ENCODE data around the gene UTP4. TPM values are rescaled to one million over a fixed set of nuclear protein-coding genes. Genes with fewer than 3 reads are reported as not detected.

UTP4 gene
- total RNA-seq, 1 experiment from 2014 or later = 56.1 TPM

- DNase-seq (ENCODE audit: low read depth) = no peak
- in situ Hi-C loops (cut with HindIII; ENCODE audit: low pct_unique_long_range_greater_than_20kb, low sequenced_read_pairs) = no loop called here
Observed at GRCh38 chr16:69157196-69157595, 24.7 kb downstream of the UTP4 start.

DNA sequence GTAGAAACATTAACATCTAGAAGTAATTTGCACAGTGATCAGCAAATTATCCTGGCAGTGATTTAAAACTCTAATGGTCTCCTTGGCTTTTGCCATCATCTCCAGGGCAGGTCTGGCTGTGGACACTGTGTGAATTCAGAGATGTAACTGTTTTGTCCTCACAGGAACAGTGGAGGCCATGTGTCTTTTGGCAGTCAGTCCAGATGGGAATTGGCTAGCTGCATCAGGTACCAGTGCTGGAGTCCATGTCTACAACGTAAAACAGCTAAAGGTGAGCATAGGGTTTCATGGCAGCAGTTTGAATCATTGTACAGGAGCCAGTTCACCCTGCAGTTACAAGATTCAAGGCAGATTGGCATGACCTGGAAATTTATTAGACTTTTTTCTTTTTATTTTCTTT lies 27.7 kb downstream of the UTP4 start:
- in situ Hi-C loops (cut with HindIII; ENCODE audit: low pct_unique_long_range_greater_than_20kb, low sequenced_read_pairs) = no loop called here
- DNase-seq (ENCODE audit: low read depth) = no peak

DNA sequence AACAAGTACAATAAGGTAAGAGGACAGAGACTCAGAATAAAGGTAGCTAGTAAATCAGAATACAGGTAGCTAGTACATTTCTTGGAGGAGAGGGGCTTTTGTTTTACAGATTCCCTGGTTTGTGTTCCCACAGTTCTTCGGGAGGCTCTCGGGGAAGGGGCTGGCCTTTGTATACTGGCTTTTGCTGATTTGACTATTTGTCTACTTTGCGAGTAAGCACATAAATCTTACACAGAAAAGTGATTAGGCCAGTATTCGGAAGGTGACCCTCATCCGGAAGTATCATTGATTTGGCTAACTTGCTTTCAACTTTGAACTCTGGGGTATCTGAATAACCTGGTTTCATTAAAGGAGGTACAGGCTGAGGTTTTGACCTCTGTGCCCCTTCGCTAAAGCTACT lies 33.1 kb downstream of the UTP4 start:
- in situ Hi-C loops (cut with HindIII; ENCODE audit: low pct_unique_long_range_greater_than_20kb, low sequenced_read_pairs) = no loop called here
- no peak for DNase-seq (ENCODE audit: low read depth)

GRCh38 chr16:69166221-69166833 lies 33.9 kb downstream of the UTP4 start:
- DNase-seq (ENCODE audit: low read depth) = no peak

DNA sequence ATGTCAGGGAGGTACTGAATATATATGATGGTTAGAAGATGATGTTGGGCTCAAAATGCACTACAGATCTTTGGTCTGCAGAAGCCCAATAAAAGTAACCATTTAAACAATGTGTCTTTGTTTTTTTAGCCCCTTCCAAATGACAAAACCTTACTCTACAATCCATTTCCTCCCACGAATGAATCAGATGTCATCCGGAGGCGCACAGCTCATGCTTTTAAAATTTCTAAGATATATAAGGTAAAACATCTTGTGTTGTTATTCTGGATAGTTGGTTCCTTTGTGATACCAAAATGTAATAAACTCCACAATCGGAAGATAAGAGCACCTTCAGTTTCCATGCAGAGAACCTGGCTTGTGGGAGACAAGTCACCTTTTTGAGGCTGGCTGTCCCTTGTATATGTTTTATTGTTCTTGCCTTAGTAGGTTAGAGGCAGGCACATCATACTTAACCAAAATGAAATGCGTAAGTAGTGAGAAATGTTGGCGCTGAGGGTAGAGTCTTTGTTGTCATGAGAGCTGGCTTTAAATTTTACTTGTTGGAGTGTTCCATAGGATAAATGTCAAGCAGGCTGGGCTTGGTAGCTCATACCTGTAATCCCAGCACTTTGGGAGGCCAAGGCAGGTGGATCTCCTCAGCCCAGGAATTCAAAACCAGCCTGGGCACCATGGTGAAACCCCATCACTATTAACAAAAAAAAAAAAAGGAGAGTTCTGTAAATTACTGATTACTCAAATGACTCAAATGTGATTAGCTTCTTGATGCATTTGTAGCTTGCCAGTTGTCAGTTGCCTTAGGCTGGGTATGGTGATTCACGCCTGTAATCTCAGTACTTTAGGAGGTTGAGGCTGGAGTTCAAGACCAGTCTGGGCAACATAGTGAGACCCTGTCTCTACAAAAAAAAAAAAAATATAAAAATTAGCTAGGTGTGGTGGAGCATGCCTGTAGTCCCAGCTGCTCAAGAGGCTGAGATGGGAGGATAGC lies 34.8 kb downstream of the UTP4 start:
- no peak for DNase-seq (ENCODE audit: low read depth)
- in situ Hi-C loops (cut with HindIII; ENCODE audit: low pct_unique_long_range_greater_than_20kb, low sequenced_read_pairs) = no loop called here

More at GRCh38 chr16:69166221-69166833, 33.9 kb downstream of the UTP4 start:
- in situ Hi-C loops (cut with HindIII; ENCODE audit: low pct_unique_long_range_greater_than_20kb, low sequenced_read_pairs) = no loop called here

- in situ Hi-C loops (cut with HindIII; ENCODE audit: low pct_unique_long_range_greater_than_20kb, low sequenced_read_pairs) = no loop called here
- DNase-seq (ENCODE audit: low read depth) = no peak
Observed at GRCh38 chr16:69169051-69169450, 36.6 kb downstream of the UTP4 start.

- no peak for DNase-seq (ENCODE audit: low read depth)
- in situ Hi-C loops (cut with HindIII; ENCODE audit: low pct_unique_long_range_greater_than_20kb, low sequenced_read_pairs) = no loop called here
Observed at GRCh38 chr16:69169607-69170352, 37.3 kb downstream of the UTP4 start.

GRCh38 chr16:69171325-69172084 lies 39.1 kb downstream of the UTP4 start:
- no peak for DNase-seq (ENCODE audit: low read depth)
- in situ Hi-C loops (cut with HindIII; ENCODE audit: low pct_unique_long_range_greater_than_20kb, low sequenced_read_pairs) = no loop called here

DNA sequence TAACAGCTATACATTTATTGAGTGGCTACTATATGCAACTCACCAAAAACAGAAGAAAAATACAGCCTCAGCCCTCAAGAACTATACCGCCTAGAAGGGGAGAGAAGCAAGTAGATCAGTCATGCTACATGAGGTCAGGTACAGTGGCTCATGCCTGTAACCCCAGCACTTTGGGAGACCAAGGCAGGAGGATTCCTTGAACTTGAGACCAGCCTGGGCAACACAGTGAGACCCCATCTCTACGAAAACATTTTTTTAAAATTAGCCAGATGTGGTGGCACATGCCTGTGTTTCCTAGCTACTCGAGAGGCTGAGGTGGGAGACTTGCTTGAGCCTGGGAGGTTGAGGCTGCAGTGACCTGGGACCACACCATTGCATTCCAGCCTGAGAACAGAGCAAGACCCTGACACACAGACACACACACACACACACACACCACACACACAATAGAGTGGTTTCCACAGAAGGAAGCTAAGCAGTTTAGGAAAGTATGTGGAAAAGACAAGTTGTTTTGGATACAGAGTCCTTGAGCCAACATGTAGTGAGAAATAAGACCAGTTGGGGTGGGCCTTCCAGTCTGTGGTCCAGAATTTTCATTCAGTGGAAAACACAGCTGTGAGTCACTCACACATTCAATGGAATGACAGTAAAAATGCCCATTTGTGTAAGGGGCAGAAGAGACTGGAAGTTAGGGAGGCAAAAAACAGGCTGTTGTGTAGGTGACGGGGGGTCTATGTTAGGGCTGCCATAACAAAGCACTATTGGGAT lies 43.8 kb downstream of the UTP4 start:
- in situ Hi-C loops (cut with HindIII; ENCODE audit: low pct_unique_long_range_greater_than_20kb, low sequenced_read_pairs) = no loop called here
- no peak for DNase-seq (ENCODE audit: low read depth)

DNA sequence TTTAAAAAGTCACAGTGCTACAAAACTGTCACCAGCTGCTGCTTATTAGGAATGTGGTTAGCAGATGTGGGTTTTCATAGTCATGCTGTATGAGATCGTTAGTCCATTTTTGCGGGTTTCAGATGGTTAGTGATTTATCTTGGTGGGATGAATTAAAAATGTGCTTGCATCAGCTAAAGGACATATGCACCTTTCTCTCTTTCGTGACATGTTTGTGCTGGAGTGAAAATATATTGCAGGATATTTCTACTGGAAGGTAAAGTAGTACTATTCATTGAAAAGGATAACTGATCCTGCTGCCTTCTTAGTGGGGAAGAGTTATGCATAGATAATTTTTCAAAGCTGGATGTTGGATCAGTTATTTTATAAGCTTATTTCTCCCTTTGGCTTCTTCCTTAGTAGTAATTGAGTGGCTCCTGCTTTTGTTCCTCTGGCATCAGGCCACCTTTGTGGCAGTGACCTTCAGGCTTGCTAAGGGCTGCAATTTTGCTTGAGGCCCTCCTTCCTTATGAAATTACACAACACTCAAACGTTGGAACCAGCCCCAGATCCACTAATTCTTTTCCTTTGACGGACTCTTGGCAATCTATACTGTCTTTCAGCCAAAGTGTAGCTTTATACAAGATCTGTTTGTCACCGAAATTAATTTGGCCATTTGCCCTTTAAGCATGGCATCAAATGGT lies 47.0 kb downstream of the UTP4 start:
- DNase-seq (ENCODE audit: low read depth) = peak; percentile 22
- in situ Hi-C loops (cut with HindIII; ENCODE audit: low pct_unique_long_range_greater_than_20kb, low sequenced_read_pairs) = no loop called here

DNA sequence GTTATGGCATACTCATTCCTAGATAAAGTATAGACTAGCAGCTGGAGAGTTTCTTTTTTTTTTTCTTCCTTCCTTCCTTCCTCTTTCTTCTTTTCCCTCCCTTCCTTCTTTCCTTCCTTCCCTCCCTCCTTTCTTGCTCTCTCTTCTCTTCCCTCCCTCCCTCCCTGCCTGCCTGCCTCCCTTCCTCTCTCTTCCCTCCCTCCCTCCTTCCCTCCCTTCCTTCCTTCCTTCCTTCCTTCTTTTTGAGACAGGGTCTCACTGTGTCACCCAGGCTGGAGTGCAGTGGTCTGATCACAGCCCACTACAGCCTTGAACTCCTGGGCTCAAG lies 47.5 kb downstream of the UTP4 start:
- DNase-seq (ENCODE audit: low read depth) = no peak
- in situ Hi-C loops (cut with HindIII; ENCODE audit: low pct_unique_long_range_greater_than_20kb, low sequenced_read_pairs) = no loop called here

DNA sequence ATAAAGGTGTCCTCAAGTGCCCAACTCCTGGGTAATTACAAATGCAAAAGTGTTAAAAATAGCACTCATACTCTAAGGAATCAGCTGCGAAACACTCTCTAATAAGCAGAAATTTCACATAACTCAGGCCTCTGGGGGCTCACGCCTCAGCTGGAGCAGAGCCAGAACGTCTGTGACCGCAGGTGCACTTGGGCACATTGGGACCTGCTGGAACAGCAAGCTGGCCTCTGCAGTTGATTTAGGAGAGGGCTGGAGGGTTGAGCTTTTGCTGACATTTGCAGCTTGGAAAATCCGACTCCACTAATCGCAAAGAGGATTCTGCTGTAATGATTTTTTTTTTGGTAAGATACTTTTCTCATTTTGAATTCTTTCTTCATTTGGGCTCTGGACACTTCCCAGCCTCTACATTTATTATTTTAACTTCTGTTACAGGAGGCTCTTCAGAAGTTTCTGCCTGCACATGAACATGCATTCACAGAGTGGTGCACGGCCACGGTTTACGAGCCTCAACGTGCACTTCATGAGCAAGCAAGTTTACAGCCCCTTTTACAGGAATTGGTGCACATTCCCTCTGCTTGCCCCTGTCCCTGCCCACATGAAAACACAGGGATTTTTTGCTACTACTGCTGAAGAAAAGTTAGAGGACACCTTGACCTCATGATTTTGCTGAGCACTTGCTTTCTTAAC lies 50.4 kb downstream of the UTP4 start:
- in situ Hi-C loops (cut with HindIII; ENCODE audit: low pct_unique_long_range_greater_than_20kb, low sequenced_read_pairs) = no loop called here
- no peak for DNase-seq (ENCODE audit: low read depth)

DNA sequence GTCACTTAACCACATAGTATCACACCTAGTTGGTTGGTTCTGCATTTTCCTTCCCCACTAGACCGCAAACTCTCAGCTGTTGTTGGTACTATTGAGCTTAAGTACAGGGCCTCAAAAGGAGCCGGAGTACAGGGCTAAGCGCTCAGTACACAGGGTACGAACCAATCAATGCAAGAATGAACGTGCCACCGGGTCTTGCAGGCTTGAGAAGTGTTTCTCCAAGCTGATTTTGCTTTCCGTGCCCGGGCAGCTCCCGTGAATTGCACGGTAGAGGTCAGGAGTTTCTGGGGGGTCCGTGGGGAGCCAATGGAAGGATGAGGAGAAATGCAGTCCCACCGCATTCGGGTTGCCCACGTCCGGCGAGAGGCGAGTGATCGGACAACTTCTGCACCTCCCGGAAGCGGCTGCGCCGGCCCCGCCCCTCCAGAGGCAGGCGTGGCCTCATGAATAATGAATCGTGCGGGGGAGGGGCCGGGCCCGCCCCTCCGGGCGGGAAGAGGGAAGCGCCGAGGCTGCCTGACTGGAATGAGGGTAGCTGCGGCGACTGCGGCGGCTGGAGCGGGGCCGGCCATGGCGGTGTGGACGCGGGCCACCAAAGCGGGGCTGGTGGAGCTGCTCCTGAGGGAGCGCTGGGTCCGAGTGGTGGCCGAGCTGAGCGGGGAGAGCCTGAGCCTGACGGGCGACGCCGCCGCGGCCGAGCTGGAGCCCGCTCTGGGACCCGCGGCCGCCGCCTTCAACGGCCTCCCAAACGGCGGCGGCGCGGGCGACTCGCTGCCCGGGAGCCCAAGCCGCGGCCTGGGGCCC lies 54.4 kb downstream of the UTP4 start, which contains the start of gene SNTB2:
SNTB2 (plus strand) TSS at position 523 of the 804 bp plus-strand sequence; CDS start at position 526, 3 bp downstream.
- in situ Hi-C loops (cut with HindIII; ENCODE audit: low pct_unique_long_range_greater_than_20kb, low sequenced_read_pairs) = no loop called here
- DNase-seq (ENCODE audit: low read depth) = peak; percentile 92

- DNase-seq (ENCODE audit: low read depth) = peak; percentile 62
- in situ Hi-C loops (cut with HindIII; ENCODE audit: low pct_unique_long_range_greater_than_20kb, low sequenced_read_pairs) = no loop called here
Observed at GRCh38 chr16:69187446-69188235, 55.2 kb downstream of the UTP4 start.

DNA sequence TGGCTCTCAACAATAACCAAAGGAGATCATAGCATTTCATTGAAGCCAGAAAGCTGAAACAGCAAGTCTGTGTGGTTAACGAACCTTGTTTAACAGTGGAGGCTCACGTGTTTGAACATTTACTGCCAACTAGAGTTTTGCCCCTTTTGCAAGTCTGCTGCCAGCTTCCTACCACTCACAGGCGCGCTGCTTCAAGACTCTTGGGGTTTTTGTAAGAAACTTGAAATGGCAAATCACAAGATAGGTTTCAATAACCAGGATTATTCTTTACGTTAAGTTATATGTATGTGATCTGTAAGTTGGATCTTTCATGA lies 55.7 kb downstream of the UTP4 start:
- in situ Hi-C loops (cut with HindIII; ENCODE audit: low pct_unique_long_range_greater_than_20kb, low sequenced_read_pairs) = no loop called here
- no peak for DNase-seq (ENCODE audit: low read depth)

Data from Caki2 (cell line).